Stimulated activated naive B cell treated with anti-CD40 and anti-IgM and Interleukin-4, amounts not matched to agents 10 μg/mL and 1 μg/mL and 100 μg/mL, for 72 hours (primary cell): ENCODE measurements around the gene EML3.
"Not testable (repeated sequence)": the region's sequence is repeated elsewhere in the genome, so short reads cannot be mapped to it uniquely, and the experiment has no call there.

Experiments used
- ATAC-seq, 2 donors: fragments of 150-1000 bp; cut with Tn5 transposase; replicated peaks; 2 replicates each; pipeline ENCODE4 v1.10.0; 2021; ENCODE audit warnings: moderate library complexity in 1 of 2
- DNase-seq: peaks from one replicate; pipeline ENCODE4 v3.0.0; 2021
- H3K27ac Mint-ChIP-seq: one replicate; pipeline ENCODE4 v1.8.0; 2022; ENCODE audit warnings: mild to moderate bottlenecking, mixed read lengths
- H3K27me3 Mint-ChIP-seq, 2 donors: one replicate each; pipeline ENCODE4 v1.8.0; 2022; ENCODE audit warnings: mixed read lengths in 2 of 2
- H3K36me3 Mint-ChIP-seq, 2 donors: one replicate each; pipeline ENCODE4 v1.8.0; 2022; ENCODE audit warnings: mixed read lengths in 2 of 2, mild to moderate bottlenecking in 1 of 2
- H3K4me1 Mint-ChIP-seq, 2 donors: one replicate each; pipeline ENCODE4 v1.8.0; 2022; ENCODE audit warnings: mixed read lengths in 2 of 2, mild to moderate bottlenecking in 1 of 2
- H3K4me3 Mint-ChIP-seq, 2 donors: one replicate each; pipeline ENCODE4 v1.8.0; 2022; ENCODE audit warnings: mild to moderate bottlenecking in 2 of 2, mixed read lengths in 2 of 2, moderate library complexity in 1 of 2
- H3K9me3 Mint-ChIP-seq, 2 donors: one replicate each; pipeline ENCODE4 v1.8.0; 2022; ENCODE audit warnings: mixed read lengths in 2 of 2, mild to moderate bottlenecking in 1 of 2

Gene EML3

GRCh38 chr11:62599069-62599696 lies 13.4 kb downstream of the EML3 start:
- no peaks in the 10 kb centered on the region for H3K27me3 Mint-ChIP-seq
- H3K36me3 Mint-ChIP-seq: peaks cover 74% of the 10 kb centered on the region in 2 donors
- H3K9me3 Mint-ChIP-seq: peaks cover 2 to 3% of the 10 kb centered on the region in 2 donors
- peak overlapping the region; percentile 90 to 93 for H3K4me3 Mint-ChIP-seq
- peak; percentile 90 for DNase-seq
- H3K4me1 Mint-ChIP-seq: peaks cover 42 to 71% of the 10 kb centered on the region in 2 donors
- ATAC-seq: peak; percentile 66 to 75
- H3K27ac Mint-ChIP-seq: peak overlapping the region; percentile 94

DNA sequence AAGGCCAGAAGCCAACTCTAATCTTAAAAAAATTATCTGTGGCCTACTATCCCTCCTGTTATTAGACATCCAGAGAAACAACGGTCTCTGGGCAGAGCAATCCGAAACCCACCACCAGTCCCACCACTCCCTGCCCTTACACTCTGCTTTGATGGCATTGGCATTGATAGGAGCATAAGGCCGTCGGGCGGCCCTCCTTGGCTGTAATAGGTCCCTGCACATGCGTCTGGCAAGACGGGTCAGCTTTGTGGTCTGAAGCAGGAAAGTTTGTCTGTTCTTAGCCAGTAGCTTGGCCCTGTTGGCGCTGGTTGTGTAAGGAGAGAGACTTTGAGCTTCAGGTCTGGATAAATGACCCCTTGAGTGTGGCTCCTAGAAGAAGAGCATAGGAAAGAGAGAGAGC lies 17.5 kb downstream of the EML3 start:
- no peaks in the 10 kb centered on the region for H3K27me3 Mint-ChIP-seq
- H3K4me1 Mint-ChIP-seq: peaks cover 48 to 76% of the 10 kb centered on the region in 2 donors
- peaks cover 2 to 3% of the 10 kb centered on the region in 2 donors for H3K9me3 Mint-ChIP-seq
- no peak overlapping the region for H3K4me3 Mint-ChIP-seq
- DNase-seq (no peak), ATAC-seq (no peak)
- H3K27ac Mint-ChIP-seq: peak overlapping the region; percentile 5
- peaks cover 66 to 71% of the 10 kb centered on the region in 2 donors for H3K36me3 Mint-ChIP-seq

DNA sequence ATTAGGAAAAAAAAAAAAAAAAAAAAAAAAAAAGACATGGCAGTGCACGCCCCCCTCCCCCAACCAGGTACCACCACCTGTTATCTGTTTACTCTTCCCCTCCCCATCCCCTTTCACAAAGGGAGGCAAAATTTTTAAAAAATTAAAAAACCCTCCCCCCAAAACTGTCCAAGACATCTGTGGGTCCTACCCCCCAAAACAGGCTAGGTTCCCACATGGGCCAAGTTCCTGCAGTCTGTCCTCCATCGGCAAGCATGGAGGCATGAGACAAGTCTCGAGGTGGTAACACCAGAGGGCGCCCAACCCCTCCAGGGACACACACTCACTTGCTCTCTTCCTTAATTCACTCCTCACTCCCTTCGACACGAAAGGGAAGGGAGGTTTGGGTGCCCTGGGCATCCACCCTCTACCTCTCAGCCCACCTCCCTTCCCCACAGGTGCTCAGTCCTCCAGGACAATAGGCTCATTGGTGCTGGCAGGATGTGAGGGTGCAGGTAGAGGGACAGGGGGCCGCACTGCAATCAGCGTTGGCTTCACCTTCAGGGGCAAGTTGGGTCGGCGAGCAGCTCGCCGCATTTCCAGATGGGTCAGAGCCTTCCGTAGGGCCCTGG lies 19.0 kb downstream of the EML3 start:
- peak overlapping the region; percentile 41 to 69 for H3K4me3 Mint-ChIP-seq
- DNase-seq: no peak
- H3K9me3 Mint-ChIP-seq: no peaks in the 10 kb centered on the region
- peaks cover 51 to 60% of the 10 kb centered on the region in 2 donors for H3K36me3 Mint-ChIP-seq
- H3K27me3 Mint-ChIP-seq: no peaks in the 10 kb centered on the region
- no peak for ATAC-seq
- H3K4me1 Mint-ChIP-seq: peaks cover 33 to 62% of the 10 kb centered on the region in 2 donors
- H3K27ac Mint-ChIP-seq: peak overlapping the region; percentile 90

- no peaks in the 10 kb centered on the region for H3K27me3 Mint-ChIP-seq
- peak overlapping the region; percentile 99 for H3K27ac Mint-ChIP-seq
- H3K9me3 Mint-ChIP-seq: no peaks in the 10 kb centered on the region
- no peak for ATAC-seq
- peaks cover 29 to 57% of the 10 kb centered on the region in 2 donors for H3K4me1 Mint-ChIP-seq
- DNase-seq: no peak
- peaks cover 46 to 55% of the 10 kb centered on the region in 2 donors for H3K36me3 Mint-ChIP-seq
- H3K4me3 Mint-ChIP-seq: no peak overlapping the region
Observed at GRCh38 chr11:62592989-62593421, 19.6 kb downstream of the EML3 start.

- DNase-seq: no peak
- H3K36me3 Mint-ChIP-seq: peaks cover 41 to 48% of the 10 kb centered on the region in 2 donors
- no peaks in the 10 kb centered on the region for H3K27me3 Mint-ChIP-seq
- peaks cover 23 to 49% of the 10 kb centered on the region in 2 donors for H3K4me1 Mint-ChIP-seq
- peak overlapping the region; percentile 92 to 97 for H3K4me3 Mint-ChIP-seq
- no peaks in the 10 kb centered on the region for H3K9me3 Mint-ChIP-seq
- ATAC-seq: peak; percentile 6 to 8
- peak overlapping the region; percentile 99 for H3K27ac Mint-ChIP-seq
Observed at GRCh38 chr11:62592146-62592815, 20.3 kb downstream of the EML3 start.

GRCh38 chr11:62591448-62592145 lies 21.0 kb downstream of the EML3 start, which contains the start of gene TUT1:
Gene TUT1 (minus strand): TSS chr11:62591523. CDS start chr11:62591485, 38 bp downstream.
- Mint-ChIP-seq H3K4me3 (peak within 1 kb of the TSS; percentile 92 to 97), H3K4me1 (peaks cover 21 to 46% of the 10 kb centered on the region in 2 donors), H3K36me3 (peaks cover 37 to 47% of the 10 kb centered on the region in 2 donors), H3K9me3 (no peaks in the 10 kb centered on the region), H3K27me3 (no peaks in the 10 kb centered on the region), H3K27ac (peak within 1 kb of the TSS; percentile 99)
- ATAC-seq (peak; percentile 89 to 95), DNase-seq (peak; percentile 96)

- Mint-ChIP-seq H3K27me3 (no peaks in the 10 kb centered on the region), H3K9me3 (no peaks in the 10 kb centered on the region), H3K36me3 (peaks cover 23 to 38% of the 10 kb centered on the region in 2 donors), H3K4me1 (peaks cover 19 to 32% of the 10 kb centered on the region in 2 donors), H3K4me3 (peak overlapping the region in 1 of 2 donors; percentile 17), H3K27ac (peak overlapping the region; percentile 25)
- ATAC-seq (no peak), DNase-seq (no peak)
Observed at GRCh38 chr11:62588966-62589637, 23.5 kb downstream of the EML3 start.

DNA sequence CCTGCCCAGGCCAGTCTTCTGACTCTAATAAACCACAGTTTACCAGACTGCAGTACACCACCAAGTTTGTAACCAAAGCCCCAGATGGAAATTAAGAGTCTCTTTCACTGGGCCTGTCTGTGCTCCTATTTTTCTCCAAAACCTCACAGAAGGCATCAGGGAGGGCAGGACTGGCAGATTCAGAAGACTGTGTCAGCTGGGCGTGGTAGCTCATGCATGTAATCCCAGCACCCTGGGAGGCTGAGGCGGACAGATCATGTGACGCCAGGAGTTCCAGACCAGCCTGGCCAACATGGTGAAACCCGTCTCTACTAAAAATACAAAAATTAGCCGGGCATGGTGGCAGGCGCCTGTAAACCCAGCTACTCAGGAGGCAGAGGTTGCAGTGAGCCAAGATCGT lies 27.2 kb downstream of the EML3 start:
- H3K27ac Mint-ChIP-seq: not testable (repeated sequence)

DNA sequence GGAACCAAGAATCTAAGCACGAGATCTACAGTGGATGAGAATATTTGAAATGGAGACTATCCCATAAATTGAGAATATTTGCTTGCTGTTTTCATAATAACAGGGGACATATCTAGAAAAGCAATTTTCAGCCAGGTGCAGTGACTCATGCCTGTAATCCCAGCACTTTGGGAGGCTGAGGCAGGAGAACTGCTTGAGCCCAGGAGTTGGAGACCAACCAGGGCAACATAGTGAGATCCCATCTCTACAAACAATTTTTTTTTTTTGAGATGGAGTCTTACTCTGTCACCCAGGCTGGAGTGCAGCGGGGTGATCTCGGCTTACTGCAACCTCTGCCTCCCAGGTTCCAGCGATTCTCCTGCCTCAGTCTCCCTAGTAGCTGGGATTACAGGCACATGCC lies 30.8 kb downstream of the EML3 start:
- DNase-seq, H3K4me3 Mint-ChIP-seq, H3K9me3 Mint-ChIP-seq, H3K27me3 Mint-ChIP-seq, H3K27ac Mint-ChIP-seq, H3K4me1 Mint-ChIP-seq, ATAC-seq: not testable (repeated sequence)
- H3K36me3 Mint-ChIP-seq: peaks cover 24 to 36% of the 10 kb centered on the region in 2 donors

More for the DNA sequence above, 27.2 kb downstream of the EML3 start:
- DNase-seq, H3K27me3 Mint-ChIP-seq, H3K4me1 Mint-ChIP-seq, H3K4me3 Mint-ChIP-seq, ATAC-seq, H3K9me3 Mint-ChIP-seq: not testable (repeated sequence)
- H3K36me3 Mint-ChIP-seq: peaks cover 15 to 25% of the 10 kb centered on the region in 2 donors

- H3K9me3 Mint-ChIP-seq: no peaks in the 10 kb centered on the region
- H3K4me3 Mint-ChIP-seq: no peak overlapping the region
- peaks cover 4 to 7% of the 10 kb centered on the region in 2 donors for H3K4me1 Mint-ChIP-seq
- DNase-seq (no peak), ATAC-seq (no peak)
- H3K36me3 Mint-ChIP-seq: peaks cover 24 to 38% of the 10 kb centered on the region in 2 donors
- H3K27ac Mint-ChIP-seq: peak overlapping the region; percentile 57
- no peaks in the 10 kb centered on the region for H3K27me3 Mint-ChIP-seq
Observed at GRCh38 chr11:62580959-62581715, 31.4 kb downstream of the EML3 start.

GRCh38 chr11:62579252-62579651 lies 33.3 kb downstream of the EML3 start:
- H3K27me3 Mint-ChIP-seq: no peaks in the 10 kb centered on the region
- H3K4me3 Mint-ChIP-seq: no peak overlapping the region
- no peak overlapping the region for H3K27ac Mint-ChIP-seq
- H3K9me3 Mint-ChIP-seq: no peaks in the 10 kb centered on the region
- H3K4me1 Mint-ChIP-seq: peaks cover 16 to 25% of the 10 kb centered on the region in 2 donors
- DNase-seq (no peak), ATAC-seq (no peak)
- peaks cover 34 to 49% of the 10 kb centered on the region in 2 donors for H3K36me3 Mint-ChIP-seq

DNA sequence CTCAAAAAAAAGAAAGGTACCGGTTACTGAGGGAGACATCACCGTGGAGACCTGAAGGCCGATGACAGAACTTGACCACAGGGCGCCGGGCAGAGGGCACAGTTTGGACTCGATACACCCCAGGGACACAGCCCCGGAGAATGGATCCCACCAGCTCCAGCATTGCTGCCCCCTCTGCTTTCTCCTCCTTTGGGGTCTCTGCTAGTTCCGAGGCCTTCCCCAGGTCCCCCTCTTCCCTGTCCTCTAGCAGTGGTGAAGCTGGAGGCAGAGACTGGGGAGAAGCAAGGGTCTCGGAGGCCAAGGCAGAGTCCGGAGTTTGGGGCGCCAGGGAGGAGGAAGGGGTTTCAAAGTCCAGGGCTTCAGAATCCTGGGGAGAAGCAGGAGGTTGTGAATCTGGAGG lies 34.0 kb downstream of the EML3 start:
- peaks cover 34 to 48% of the 10 kb centered on the region in 2 donors for H3K36me3 Mint-ChIP-seq
- H3K4me1 Mint-ChIP-seq: peaks cover 18 to 26% of the 10 kb centered on the region in 2 donors
- no peak for ATAC-seq
- no peak overlapping the region for H3K27ac Mint-ChIP-seq
- no peaks in the 10 kb centered on the region for H3K9me3 Mint-ChIP-seq
- H3K4me3 Mint-ChIP-seq: no peak overlapping the region
- no peaks in the 10 kb centered on the region for H3K27me3 Mint-ChIP-seq
- no peak for DNase-seq

DNA sequence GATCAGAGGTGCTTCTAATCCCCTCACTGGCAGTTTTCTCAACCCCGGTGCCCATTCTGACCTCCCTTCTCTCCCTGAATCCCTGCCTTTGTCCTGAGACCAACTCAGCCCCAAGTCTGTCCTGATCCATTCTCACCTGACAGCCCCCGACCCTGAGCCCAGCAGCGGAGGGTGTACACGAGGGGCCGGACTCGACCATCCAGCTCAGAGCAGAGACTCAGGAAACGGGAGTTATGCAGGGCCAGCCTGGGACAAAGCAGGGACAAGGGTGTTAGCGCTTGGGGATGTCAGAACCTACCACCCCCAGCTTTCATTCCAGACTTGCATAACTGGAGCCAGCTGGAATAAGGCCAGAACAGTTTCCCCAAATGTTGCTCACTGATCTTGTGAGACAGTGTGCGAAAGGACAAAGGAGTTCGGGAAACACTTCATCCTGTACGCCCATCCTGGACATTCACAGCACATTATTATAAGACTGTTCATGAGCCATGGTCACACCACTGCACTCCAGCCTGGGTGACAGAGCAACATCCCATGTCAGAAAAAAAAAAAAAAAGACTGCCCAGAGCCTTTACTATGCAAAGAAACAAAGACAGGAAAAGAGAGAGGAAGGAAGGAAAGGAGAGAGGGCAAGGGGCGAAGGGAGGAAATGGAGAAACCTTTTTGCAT lies 35.4 kb downstream of the EML3 start:
- peaks cover 48 to 61% of the 10 kb centered on the region in 2 donors for H3K36me3 Mint-ChIP-seq

More for the DNA sequence above, 35.4 kb downstream of the EML3 start:
- DNase-seq (no peak), ATAC-seq (no peak)
- H3K27me3 Mint-ChIP-seq: no peaks in the 10 kb centered on the region
- H3K4me3 Mint-ChIP-seq: no peak overlapping the region
- no peaks in the 10 kb centered on the region for H3K9me3 Mint-ChIP-seq
- H3K4me1 Mint-ChIP-seq: peaks cover 25 to 39% of the 10 kb centered on the region in 2 donors
- H3K27ac Mint-ChIP-seq: peak overlapping the region; percentile 26
